ENCODE measurements around the gene NIPSNAP2. TPM values are rescaled to one million over a fixed set of nuclear protein-coding genes. Genes with fewer than 3 reads are reported as not detected.
"Not testable (repeated sequence)": the region's sequence is repeated elsewhere in the genome, so short reads cannot be mapped to it uniquely, and the experiment has no call there.

NIPSNAP2 gene
- total RNA-seq, 2 donors from 2014 or later, result 32.7 to 42.5 TPM

DNA sequence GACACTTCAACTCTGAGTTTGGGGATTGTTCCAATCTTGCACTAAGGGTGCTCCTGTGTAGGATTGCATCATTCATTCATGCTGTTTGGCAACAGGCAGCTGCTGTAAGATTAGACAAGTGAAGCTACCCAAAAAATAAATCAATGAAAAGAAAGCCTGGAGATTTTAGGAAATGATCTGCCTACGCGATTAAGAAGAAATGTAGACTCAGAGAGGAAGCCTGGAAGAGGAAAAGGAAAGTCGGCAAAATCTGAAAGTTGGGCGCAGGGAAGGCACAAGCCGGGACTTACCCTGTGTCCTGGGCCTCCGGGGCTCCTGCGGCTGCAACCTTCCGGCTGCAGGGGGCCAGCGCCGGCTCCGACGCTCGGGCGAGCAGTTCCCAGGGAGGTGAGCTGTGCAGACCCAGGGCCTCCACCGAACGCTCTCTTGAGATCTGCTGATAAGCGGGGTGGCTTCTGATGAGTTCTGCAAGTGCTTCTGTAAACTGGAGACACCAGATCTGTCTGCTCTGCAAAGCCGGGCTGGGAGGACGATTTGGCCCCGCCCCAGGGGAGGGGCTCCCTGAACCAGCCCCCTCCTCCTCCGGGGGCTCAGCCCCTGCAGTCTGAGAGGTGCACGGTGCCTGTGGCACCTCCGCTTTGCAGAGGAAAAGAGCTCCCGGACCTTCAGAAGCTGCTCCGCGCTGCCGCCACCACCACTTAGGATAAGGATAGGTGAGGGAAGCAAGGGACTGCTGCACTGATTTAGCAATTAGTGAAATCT is 69.5 kb downstream of the NIPSNAP2 start:
- H3K27me3 Mint-ChIP-seq, result no peaks in the 10 kb centered on the region
- peak overlapping the region; percentile 93 for H3K4me3 Mint-ChIP-seq
- H3K36me3 Mint-ChIP-seq (ENCODE audit: low read depth), result no peaks in the 10 kb centered on the region
- no peak overlapping the region for H3K27ac Mint-ChIP-seq
- DNase-seq (peak; percentile 53 to 67 (median 64)), ATAC-seq (peak; percentile 95)
- peaks cover 9% of the 10 kb centered on the region for H3K4me1 Mint-ChIP-seq
- no peaks in the 10 kb centered on the region for H3K9me3 ChIP-seq (ENCODE audit: control insufficient read depth, low read length, poor library complexity, severe bottlenecking)

DNA sequence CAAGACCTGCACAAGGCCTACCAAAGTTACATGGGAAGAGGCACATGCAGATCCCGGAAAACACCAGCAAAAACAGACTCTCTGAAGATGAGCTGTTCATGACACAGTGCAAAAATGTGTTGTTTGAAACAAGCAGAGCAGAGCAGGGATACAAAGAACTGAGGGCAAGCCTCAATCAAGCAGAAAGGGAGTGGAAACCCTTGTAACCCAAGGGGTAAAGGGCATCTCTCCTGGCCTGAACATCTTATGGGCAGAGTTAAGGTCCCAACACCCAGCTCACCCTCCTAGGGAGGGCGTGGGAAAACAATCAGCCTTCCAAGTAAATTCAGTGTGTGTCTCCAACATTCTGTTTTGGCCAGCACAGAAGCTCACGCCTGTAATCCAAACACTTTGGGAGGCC is 76.3 kb downstream of the NIPSNAP2 start:
- no peak overlapping the region for H3K4me3 Mint-ChIP-seq
- no peak for ATAC-seq
- H3K27me3 Mint-ChIP-seq, result no peaks in the 10 kb centered on the region
- DNase-seq, result no peak
- H3K27ac Mint-ChIP-seq, result no peak overlapping the region
- no peaks in the 10 kb centered on the region for H3K4me1 Mint-ChIP-seq
- H3K36me3 Mint-ChIP-seq (ENCODE audit: low read depth), result no peaks in the 10 kb centered on the region
- no peaks in the 10 kb centered on the region for H3K9me3 ChIP-seq (ENCODE audit: control insufficient read depth, low read length, poor library complexity, severe bottlenecking)

DNA sequence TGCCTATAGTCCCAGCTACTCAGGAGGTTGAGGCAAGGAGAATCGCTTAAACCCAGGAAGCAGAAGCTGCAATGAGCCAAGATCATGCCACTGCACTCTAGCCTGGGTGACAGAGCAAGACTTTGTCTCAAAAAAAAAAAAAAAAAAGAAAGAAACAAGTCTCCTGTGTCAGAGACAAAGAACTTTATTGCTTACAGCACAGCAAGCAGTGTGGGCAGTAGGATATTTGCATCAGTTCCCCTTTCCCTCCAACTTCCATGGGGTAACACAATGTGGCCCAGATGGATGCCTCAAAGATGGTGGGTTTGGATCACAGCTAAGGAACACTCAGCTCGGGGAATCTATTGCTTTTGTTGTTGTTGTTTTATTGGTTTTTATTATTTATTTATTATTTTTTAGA is 81.4 kb downstream of the NIPSNAP2 start:
- H3K36me3 Mint-ChIP-seq (ENCODE audit: low read depth); ATAC-seq; H3K9me3 ChIP-seq (ENCODE audit: control insufficient read depth, low read length, poor library complexity, severe bottlenecking); H3K27me3 Mint-ChIP-seq; DNase-seq; H3K27ac Mint-ChIP-seq; H3K4me3 Mint-ChIP-seq; H3K4me1 Mint-ChIP-seq: not testable (repeated sequence)

DNA sequence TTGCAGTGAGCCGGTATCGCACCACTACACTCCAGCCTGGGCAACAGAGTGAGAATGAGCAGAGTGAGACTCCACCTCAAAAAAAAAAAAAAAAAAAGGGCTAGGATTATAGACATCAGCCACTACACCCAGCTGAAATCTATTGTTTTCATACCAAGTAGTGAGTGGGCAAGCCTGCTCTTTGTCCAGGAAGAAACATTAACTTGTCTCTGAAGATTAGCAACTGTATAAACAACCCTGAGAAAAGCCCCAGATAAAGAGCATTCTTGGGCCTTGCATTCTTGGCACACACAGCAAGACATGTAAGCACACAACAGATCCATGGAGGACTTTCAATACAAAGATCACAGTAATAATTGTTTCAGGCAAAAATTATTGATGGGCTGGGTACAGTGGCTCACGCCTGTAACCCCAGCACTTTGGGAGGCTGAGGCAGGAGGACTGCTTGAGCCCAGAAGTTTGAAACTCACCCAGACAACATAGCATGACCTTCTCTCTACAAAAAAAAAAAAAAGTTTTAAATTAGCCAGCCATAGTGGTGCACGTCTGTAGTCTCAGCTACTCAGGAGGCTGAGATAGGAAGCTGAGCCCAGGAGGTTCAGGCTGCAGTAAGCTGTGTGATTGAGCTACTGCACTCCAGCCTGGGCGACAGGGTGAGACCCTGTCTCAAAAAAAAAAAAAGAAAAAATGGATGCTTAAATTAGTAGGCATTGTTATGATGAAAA is 82.5 kb downstream of the NIPSNAP2 start:
- H3K27me3 Mint-ChIP-seq, result no peaks in the 10 kb centered on the region
- H3K4me3 Mint-ChIP-seq, result no peak overlapping the region
- no peak overlapping the region for H3K27ac Mint-ChIP-seq
- H3K9me3 ChIP-seq (ENCODE audit: control insufficient read depth, low read length, poor library complexity, severe bottlenecking), result no peaks in the 10 kb centered on the region
- peaks cover 10% of the 10 kb centered on the region for H3K4me1 Mint-ChIP-seq
- ATAC-seq (no peak), DNase-seq (no peak)
- H3K36me3 Mint-ChIP-seq (ENCODE audit: low read depth), result no peaks in the 10 kb centered on the region

DNA sequence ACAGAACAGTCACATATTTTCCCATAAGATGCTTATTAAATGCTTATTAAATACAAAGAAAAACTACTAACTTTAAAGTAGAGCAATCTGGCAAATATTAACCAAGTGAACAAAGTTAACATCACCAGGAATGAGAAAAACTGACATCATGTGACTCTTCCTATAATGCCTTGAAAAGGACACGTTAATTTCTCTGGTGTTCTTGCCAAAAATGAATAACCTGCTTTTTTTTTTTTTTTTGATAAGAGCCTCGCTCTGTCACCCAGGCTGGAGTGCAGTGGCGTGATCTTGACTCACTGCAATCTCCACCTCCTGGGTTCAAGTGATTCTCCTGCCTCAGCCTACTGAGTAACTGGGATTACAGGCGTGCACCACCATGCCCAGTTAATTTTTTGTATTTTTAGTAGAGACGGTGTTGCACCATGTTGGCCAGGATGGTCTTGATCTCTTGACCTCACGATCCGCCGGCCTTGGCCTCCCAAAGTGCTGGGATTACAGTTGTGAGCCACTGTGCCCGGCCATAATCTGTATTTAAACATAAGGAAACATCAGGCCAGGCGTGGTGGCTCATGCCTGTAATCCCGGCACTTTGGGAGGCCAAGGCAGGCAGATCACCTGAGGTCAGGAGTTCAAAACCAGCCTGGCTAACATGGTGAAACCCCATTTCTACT is 83.2 kb downstream of the NIPSNAP2 start:
- H3K4me1 Mint-ChIP-seq, result peaks cover 13% of the 10 kb centered on the region
- DNase-seq; H3K9me3 ChIP-seq (ENCODE audit: control insufficient read depth, low read length, poor library complexity, severe bottlenecking); H3K27me3 Mint-ChIP-seq; ATAC-seq; H3K4me3 Mint-ChIP-seq; H3K27ac Mint-ChIP-seq; H3K36me3 Mint-ChIP-seq (ENCODE audit: low read depth): not testable (repeated sequence)

DNA sequence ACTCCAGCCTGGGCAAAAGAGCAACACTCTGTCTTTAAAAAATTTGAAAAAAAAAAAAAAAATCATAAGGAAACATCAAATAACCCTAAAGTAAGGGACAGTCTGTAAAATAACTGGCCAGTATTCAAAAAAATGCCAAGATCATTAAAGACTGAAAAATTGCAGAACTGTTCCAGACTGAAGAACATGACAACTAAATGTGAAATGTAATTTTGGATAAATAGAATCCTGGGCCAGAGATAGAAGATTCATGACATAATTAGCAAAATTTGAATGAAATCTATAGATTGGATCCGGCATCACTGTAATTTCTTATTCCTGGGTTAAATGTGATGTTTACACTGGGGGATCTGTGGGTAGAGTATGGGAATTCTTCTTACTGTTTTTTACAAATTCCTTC is 83.9 kb downstream of the NIPSNAP2 start:
- no peak overlapping the region for H3K27ac Mint-ChIP-seq
- no peaks in the 10 kb centered on the region for H3K36me3 Mint-ChIP-seq (ENCODE audit: low read depth)
- ATAC-seq (no peak), DNase-seq (no peak)
- no peak overlapping the region for H3K4me3 Mint-ChIP-seq
- H3K9me3 ChIP-seq (ENCODE audit: control insufficient read depth, low read length, poor library complexity, severe bottlenecking), result no peaks in the 10 kb centered on the region
- peaks cover 13% of the 10 kb centered on the region for H3K4me1 Mint-ChIP-seq
- no peaks in the 10 kb centered on the region for H3K27me3 Mint-ChIP-seq

DNA sequence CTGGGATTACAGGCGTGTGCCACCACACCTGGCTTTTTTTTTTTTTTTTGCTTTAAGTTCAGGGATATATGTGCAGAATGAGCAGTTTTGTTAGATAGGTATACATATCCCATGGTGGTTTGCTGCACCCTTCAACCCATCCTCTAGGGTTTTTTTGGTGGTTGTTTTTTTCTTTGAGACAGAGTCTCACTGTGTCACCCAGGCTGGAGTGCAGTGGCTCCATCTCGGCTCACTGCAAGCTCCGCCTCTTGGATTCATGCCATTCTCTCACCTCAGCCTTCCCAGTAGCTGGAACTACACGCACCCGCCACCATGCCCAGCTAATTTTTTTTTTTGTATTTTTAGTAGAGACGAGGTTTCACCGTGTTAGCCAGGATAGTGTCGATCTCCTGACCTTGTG is 84.4 kb downstream of the NIPSNAP2 start:
- H3K9me3 ChIP-seq (ENCODE audit: control insufficient read depth, low read length, poor library complexity, severe bottlenecking); H3K27me3 Mint-ChIP-seq; H3K27ac Mint-ChIP-seq; DNase-seq; H3K4me3 Mint-ChIP-seq; ATAC-seq; H3K36me3 Mint-ChIP-seq (ENCODE audit: low read depth): not testable (repeated sequence)
- H3K4me1 Mint-ChIP-seq, result peaks cover 13% of the 10 kb centered on the region

Other genes starting within 250 kb of the NIPSNAP2 start
- not detected for gene SEPTIN14, start 101.8 kb upstream of the NIPSNAP2 start, total RNA-seq
- 1 to 10 TPM; 2.4 to 4.3 TPM for gene ZNF713, start 77.1 kb upstream of the NIPSNAP2 start, total RNA-seq
- gene MRPS17, start 12.7 kb upstream of the NIPSNAP2 start, total RNA-seq, result 1 to 10 TPM; 6.8 to 9.5 TPM
- gene PSPH, start 86.9 kb downstream of the NIPSNAP2 start, total RNA-seq, result 1 to 10 TPM; 1.4 to 2.4 TPM
- 10 to 100 TPM; 43.4 to 58.4 TPM for gene CCT6A, start 87.2 kb downstream of the NIPSNAP2 start, total RNA-seq
- 100 to 1,000 TPM; 112 to 113 TPM for gene SUMF2, start 99.7 kb downstream of the NIPSNAP2 start, total RNA-seq
- 10 to 100 TPM in 1 of 2 donors, 1 to 10 TPM in 1; 6.2 to 10.1 TPM for gene PHKG1, start 128.4 kb downstream of the NIPSNAP2 start, total RNA-seq
- 100 to 1,000 TPM; 205 to 216 TPM for gene CHCHD2, start 141.9 kb downstream of the NIPSNAP2 start, total RNA-seq
- gene NUPR2, start 151.8 kb downstream of the NIPSNAP2 start, total RNA-seq, result not detected

Measured in T-helper 17 cell (primary cell).